Fibroblast of skin of abdomen (primary cell): ENCODE results near the gene SPRR2B. TPM values are rescaled to one million over a fixed set of nuclear protein-coding genes. Genes with fewer than 3 reads are reported as not detected.
A peak's percentile ranks its signal among the peaks of the same experiment; 100 is the strongest.
"Not testable (repeated sequence)": the region's sequence is repeated elsewhere in the genome, so short reads cannot be mapped to it uniquely, and the experiment has no call there.

Source experiments
- DNase-seq: peaks from one replicate; pipeline ENCODE4 v3.0.0-alpha.2; 2013
- polyA plus RNA-seq, 2 experiments: library from polyadenylated mRNA; unstranded; fragments of 120-200 nt; gene quantifications; one replicate each; pipeline ENCODE4 v1.2.1, GENCODE V29; 2013; ENCODE audit not compliant: insufficient read length in 2 of 2

SPRR2B gene
- polyA plus RNA-seq (2013, experiment 1 of 2; ENCODE audit: insufficient read length): not detected
- polyA plus RNA-seq (2013, experiment 2 of 2; ENCODE audit: insufficient read length): not detected

DNA sequence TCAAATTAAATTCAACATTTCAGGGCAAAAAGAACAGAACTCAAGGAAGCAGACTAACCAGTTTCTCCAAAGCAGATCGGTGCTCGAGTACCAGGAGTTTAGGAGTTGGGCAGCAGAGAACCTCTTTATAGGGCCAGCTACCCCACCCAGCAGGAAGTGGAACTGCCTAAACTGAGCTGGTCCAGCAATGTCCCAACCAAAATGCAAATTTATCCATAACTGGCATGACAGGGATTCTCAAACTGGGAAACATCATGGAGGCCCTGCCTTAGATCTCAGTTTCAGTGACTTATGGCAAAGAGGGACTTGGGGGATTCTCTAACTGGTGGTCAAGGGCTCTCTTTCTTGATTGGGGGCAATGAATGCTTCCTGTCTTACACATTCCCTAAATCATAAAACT lies at the start of gene SPRR2B:
SPRR2B (minus strand) TSS at position 101 of the 400 bp plus-strand sequence. CDS start 772 bp downstream, outside the sequence.
- no peak for DNase-seq

- no peak for DNase-seq
Measured at GRCh38 chr1:153120945-153121344, 49.5 kb upstream of the SPRR2B start.

GRCh38 chr1:153119491-153119971 lies 48.1 kb upstream of the SPRR2B start:
- no peak for DNase-seq

- not testable (repeated sequence) for DNase-seq
Measured at GRCh38 chr1:153115264-153115663, 43.9 kb upstream of the SPRR2B start.

DNA sequence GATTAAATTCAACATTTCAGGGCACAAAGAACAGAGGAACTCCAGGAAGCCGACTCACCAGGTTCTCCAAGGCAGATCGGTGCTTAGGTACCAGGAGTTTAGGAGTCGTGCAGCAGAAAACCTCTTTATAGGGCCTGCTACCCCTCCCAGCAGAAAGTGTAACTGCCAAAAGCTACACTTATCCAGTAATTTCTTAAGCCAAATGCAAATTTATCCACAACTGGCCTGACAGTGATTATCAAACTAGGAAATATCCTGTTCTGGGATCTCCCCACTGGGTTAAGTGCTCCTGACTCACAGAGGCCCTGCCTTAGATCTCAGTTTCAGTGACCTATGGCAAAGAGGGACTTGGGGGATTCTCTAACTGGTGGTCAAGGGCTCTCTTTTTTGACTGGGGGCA lies 42.0 kb upstream of the SPRR2B start, which contains the start of gene SPRR2F:
SPRR2F (minus strand) TSS at position 101 of the 400 bp plus-strand sequence. CDS start 783 bp downstream, outside the sequence.
- DNase-seq: no peak

DNA sequence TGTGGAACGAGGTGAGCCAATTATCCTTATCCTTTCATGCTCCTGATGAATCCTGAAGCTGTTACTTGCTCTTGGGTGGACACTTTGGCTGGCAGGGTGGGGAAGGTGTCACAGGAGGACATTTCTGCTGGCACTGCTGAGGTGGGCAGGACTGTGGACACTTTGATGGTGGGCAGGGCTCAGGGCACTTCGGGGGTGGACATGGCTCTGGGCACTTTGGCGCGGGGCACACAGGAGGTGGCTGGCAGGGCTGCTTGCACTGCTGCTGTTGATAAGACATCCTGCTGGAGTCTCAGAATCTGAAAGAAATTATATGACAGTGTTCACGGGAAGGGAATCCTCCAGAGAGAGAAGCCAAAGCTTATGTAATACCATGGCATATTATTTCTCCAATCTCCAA lies 41.0 kb upstream of the SPRR2B start:
- DNase-seq: not testable (repeated sequence)

DNA sequence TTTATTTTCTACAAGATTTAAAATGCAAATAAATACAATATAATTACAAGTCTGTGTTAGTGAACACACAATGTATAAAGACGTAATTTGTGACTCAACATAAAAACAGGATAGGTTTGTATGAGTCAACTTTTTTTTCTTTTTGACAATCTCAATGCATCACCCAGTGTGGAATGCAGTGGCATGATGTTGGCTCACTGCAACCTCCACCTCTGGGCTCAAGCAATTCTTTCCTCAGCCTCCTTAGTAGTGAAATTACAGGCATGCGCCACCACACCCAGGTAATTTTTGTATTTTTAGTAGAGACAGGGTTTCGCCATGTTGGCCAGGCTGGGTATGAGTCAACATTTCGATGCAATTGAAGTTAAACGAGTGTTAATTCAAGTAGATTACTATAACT lies 28.8 kb upstream of the SPRR2B start:
- DNase-seq: peak; percentile 38

- DNase-seq: no peak
Measured at GRCh38 chr1:153099461-153100045, 28.1 kb upstream of the SPRR2B start.

DNA sequence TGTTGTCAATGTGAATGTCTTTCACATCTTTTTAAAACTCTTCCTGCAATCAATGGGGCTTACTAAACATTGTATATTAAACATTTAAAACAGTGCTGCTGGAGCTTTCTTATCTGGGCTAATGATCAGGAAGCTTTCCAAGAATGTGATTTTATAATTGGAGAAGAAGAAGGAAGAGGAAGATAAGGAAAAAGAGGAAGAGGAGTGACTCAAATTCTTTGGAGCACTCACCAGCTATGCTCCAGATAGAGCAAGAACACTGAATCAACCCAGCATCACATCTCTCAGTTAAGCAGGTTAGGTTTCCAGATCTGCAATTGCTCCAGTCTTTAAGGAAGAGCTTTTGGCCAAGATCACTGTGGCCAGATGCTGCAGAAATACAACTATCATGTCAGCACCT lies 24.4 kb upstream of the SPRR2B start:
- DNase-seq: no peak

DNA sequence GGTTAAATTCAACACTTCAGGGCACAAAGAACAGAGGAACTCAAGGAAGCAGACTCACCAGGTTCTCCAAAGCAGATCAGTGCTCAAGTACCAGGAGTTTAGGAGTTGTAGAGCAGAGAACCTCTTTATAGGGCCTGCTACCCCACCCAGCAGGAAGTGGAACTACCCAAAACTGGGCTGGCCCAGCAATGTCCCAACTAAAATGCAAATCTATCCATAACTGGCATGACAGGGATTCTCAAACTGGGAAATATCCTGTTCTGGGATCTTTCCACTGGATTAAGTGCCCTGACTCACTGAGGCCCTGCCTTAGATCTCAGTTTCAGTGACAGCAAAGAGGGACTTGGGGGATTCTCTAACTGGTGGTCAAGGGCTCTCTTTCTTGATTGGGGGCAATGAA lies 23.0 kb upstream of the SPRR2B start, which contains the start of gene SPRR2E:
SPRR2E (minus strand) TSS at position 101 of the 400 bp plus-strand sequence. CDS start 775 bp downstream, outside the sequence.
- DNase-seq: no peak

- no peak for DNase-seq
Measured at GRCh38 chr1:153087652-153088051, 16.2 kb upstream of the SPRR2B start.

- DNase-seq: no peak
Measured at GRCh38 chr1:153081736-153082135, 10.3 kb upstream of the SPRR2B start.

DNA sequence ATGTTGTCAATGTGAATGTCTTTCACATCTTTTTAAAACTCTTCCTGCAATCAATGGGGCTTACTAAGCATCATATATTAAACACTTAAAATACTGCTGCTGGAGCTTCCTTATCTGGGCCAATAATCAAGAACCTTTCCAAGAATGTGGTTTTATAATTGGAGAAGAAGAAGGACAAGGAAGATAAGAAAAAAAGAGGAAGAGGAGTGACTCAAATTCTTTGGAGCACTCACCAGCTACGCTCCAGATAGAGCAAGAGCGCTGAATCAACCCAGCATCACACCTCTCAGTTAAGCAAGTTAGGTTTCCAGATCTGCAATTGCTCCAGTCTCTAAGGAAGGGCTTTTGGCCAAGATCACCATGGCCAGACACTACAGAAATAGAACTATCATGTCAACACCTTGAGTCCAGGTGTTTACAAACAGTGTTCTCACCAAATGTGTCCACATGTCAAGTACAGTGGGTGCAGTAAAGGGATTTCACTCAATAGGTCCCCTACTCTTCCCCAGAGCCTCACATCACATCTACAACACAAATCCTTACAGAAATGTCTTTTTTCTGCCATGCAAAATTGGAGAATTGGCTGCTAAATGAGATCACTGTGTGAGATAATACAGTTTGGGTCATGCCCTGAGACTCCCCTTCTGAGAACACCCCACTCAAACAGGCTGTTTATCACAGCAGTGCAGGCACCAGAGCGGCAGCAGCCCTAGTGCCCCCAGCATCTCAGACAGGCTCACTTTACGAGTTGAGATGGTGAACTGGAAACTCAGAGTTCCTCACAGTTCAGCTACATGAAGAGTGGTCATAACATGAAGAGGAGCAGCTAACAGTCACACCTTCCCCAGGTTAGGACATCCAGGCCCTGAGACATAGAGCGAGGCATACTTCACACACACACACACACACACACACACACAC lies 1.7 kb upstream of the SPRR2B start:
- DNase-seq: no peak

- no peak for DNase-seq
Measured at GRCh38 chr1:153070243-153070642, 1.2 kb downstream of the SPRR2B start.

DNA sequence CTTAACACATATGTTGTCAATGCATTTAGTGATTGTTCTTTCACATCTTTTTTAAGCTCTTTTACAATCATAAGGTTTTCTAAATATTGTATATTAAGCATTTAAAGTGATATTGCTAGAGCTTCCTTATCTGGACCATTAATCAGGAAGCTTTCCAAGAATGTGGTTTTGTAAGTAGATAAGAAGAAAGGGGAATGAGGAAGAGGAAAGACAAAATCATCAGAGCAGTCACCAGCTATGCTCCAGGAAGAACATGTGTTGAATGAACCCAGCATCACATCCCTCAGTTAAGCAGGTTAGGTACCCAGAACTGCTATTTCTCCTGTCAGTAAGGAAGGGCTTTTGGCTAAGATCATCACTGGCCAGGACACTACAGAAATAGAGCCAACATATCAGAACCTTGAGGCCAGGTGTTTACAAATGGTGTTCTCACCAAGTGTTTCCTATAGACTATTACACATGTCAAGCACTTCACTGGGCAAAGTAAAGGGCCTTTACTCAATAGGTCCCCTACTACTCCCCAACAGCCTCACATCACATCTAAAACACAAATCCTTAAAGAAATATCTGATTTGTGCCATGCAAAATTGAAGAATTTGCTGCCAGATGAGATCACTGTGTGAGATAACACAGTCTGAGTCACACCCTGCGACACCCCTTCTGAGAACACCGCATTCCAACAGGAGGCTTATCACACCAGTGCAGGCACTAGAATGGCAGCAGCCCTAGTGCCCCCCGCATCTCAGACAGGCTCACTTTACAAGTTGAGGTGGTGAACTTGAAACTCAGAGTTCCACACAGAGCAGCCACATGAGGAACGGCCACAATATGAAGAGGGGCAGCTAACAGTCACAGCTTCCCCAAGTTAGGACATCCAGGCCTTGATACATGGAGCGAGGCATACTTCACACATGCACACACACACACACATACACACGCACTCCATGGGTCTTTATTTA lies 12.3 kb downstream of the SPRR2B start:
- DNase-seq: no peak

DNA sequence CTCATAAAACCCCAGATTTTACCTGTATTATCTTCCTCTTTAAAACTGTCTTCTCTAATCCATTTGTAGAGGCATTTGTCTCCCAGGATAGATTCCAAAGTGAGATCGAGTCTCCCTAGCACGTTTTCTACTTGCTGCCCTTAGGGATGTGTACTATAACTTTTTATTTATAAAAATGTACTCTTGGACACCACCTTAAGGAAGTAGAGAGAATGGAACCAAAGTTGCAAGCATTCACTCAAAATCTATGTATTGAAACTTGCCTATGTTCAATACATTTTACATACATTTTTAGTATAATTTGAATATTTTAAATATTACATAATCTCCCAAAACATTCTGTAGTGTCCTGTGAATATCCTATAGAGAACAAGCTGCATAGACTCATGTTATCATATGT lies 13.3 kb downstream of the SPRR2B start:
- DNase-seq: no peak

DNA sequence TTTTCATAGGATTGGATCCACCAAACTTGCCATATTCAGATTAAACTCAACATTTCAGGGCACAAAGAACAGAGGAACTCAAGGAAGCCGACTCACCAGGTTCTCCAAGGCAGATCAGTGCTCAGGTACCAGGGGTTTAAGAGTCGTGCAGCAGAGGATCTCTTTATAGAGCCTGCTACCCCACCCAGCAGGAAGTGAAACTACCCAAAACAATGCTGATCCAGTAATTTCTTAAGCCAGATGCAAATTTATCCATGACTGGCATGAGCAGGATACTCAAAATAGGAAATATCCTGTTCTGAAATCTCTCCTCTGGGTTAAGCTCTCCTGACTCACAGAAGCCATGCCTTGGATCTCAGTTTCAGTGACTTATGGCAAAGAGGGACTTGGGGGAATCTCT lies 14.0 kb downstream of the SPRR2B start, which contains the start of gene SPRR2A:
SPRR2A (minus strand) TSS at position 138 of the 400 bp plus-strand sequence. CDS start 777 bp downstream, outside the sequence.
- DNase-seq: no peak

GRCh38 chr1:153056111-153056510 lies 15.3 kb downstream of the SPRR2B start:
- DNase-seq: not testable (repeated sequence)

DNA sequence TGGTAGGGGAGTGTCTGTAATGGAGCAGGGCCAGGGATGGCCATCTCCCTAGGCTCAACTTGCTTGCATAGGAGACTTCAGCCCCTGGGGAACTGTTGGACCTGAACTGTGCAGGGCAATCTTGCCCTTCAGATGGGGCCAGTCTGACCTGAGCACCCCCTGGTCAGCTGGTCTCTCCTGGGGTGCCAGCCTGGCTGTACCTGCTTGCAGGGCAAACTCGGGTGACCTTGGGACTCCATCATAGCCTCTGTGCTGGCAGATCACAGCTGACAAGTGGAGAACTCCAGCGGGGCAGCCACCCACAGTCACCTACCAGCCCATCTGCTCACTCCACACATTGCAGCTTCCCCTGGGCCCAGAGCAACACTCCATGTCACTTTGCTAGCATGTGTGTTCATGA lies 22.2 kb downstream of the SPRR2B start:
- no peak for DNase-seq

DNA sequence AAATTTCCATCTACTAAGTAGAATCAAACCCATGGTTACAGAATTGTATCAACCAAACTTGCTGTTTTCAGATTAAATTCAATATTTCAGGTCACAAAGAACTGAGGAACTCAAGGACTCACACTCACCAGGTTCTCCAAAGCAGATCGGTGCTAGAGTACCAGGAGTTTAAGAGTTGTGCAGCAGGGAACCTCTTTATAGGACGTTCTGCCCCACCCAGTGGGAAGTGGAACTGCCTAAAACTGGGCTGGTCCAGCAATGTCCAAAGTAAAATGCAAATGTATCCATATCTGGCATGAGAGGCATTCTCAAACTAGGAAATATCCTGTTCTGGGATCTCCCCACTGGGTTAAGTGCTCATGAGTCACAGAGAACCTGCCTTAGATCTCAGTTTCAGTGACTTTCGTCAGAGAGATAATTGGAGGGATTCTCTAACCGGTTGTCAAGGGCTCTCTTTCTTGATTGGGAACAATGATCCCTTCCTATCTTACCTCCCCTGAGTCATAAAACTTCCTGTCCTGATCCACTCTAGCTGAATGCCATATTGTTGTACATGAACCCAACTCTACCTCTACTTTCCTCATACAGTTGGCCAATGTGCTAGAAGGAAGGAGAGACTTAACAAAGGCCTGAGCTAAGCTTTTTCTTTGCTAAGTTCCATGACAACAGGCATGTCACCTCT lies 30.3 kb downstream of the SPRR2B start, which contains the start of gene SPRR2D:
SPRR2D (minus strand) TSS at position 171 of the 682 bp plus-strand sequence. CDS start 774 bp downstream, outside the sequence.
- no peak for DNase-seq

GRCh38 chr1:153035211-153035610 lies 36.2 kb downstream of the SPRR2B start:
- DNase-seq: no peak
